Adrenal gland (tissue), 12 donors: ENCODE results near the gene BLCAP. TPM values are rescaled to one million over a fixed set of nuclear protein-coding genes. Genes with fewer than 3 reads are reported as not detected.

Experiments
- DNase-seq, 7 donors: peaks; one replicate each; pipeline ENCODE4 v3.0.0-alpha.2; 2019 to 2020
- H3K27ac ChIP-seq, 5 donors: fragments of 200-600 bp; sonication (generic) in 4 of 5; 1 replicate in 3 of 5; 2 replicates in 2 of 5; pipeline versions ENCODE4 v1.5.1 to v1.8.0; 2016 to 2020; ENCODE audit warnings: mild to moderate bottlenecking in 1 of 5
- H3K27me3 ChIP-seq: fragments of 200-600 bp; 2 replicates; pipeline ENCODE4 v1.8.0; 2021
- H3K36me3 ChIP-seq, 2 donors: fragments of 200-600 bp; replicated peaks in 1 of 2; 1 replicate in 1 of 2; 2 replicates in 1 of 2; pipeline versions ENCODE4 v1.5.1 to v1.8.0; 2018 to 2022
- H3K4me1 ChIP-seq, 2 donors: fragments of 200-600 bp; replicated peaks in 1 of 2; 1 replicate in 1 of 2; 2 replicates in 1 of 2; pipeline versions ENCODE4 v1.5.1 to v1.8.0; 2018 to 2021
- H3K4me3 ChIP-seq, 4 donors: fragments of 200-600 bp; sonication (generic) in 3 of 4; one replicate each; pipeline ENCODE4 v1.5.1; 2016 to 2018
- H3K9me3 ChIP-seq, 3 donors: fragments of 200-600 bp; sonication (generic) in 1 of 3; replicated peaks in 1 of 3; 1 replicate in 2 of 3; 2 replicates in 1 of 3; pipeline versions ENCODE4 v1.5.1 to v1.8.0; 2016 to 2021
- POLR2A ChIP-seq, 2 donors: fragments of 450-650 bp; IDR thresholded peaks; one replicate each; pipeline ENCODE4 v1.6.1; 2017; ENCODE audit warnings: antibody characterized with exemption in 2 of 2, mild to moderate bottlenecking in 2 of 2, moderate library complexity in 1 of 2
- WGBS, 4 donors: extraction: QIAGEN DNeasy Blood & Tissue Kit in 2 of 4; methylation state at CpG; one replicate each; pipeline versions ENCODE4 v1.1.5 to v1.1.7; 2013 to 2017; 5-methylcytosine and 5-hydroxymethylcytosine counted together
- intact Hi-C, 2 donors: fragments of 100-400 bp; cut with DNase I; formaldehyde crosslinking; loops; one replicate each; pipeline versions ENCODE4 v1.14.1 to v1.15.0; 2022 to 2023
- polyA plus RNA-seq, 3 donors: library from polyadenylated mRNA; stranded (reverse); fragments of 200-250 nt in 2 of 3; fragments of 350-450 nt in 1 of 3; fragmentation: Illumina TruSeq in 1 of 3; extraction: RNeasy Lipid Tissue Mini Kit (QIAGEN cat#74804) in 1 of 3; gene quantifications; one replicate each; pipeline ENCODE4 v1.2.3, GENCODE V29; 2013 to 2014
- total RNA-seq, 9 donors: library from RNA; depleted of rRNA in 4 of 9; stranded (reverse); fragments of >200 nt in 4 of 9; fragments of 120-200 nt in 1 of 9; fragmentation: NEBNext Ultra II Directional in 1 of 9; extraction: Animal tissue kit (Norgen Biotek cat#: 25700) in 1 of 9; gene quantifications; one replicate each; pipeline versions ENCODE4 v1.1.0 to v1.2.4, GENCODE V29; 2013 to 2023
- TF ChIP-seq, protein P1 (sequence below), 6 experiments: fragments of 450-650 bp in 4 of 6; fragments of 200-600 bp in 2 of 6; sonication (generic) in 1 of 6; IDR thresholded peaks; 1 replicate in 5 of 6; 2 replicates in 1 of 6; pipeline versions ENCODE4 v1.5.1 to v1.8.0; 2016 to 2021; ENCODE audit warnings: antibody characterized with exemption in 6 of 6, mild to moderate bottlenecking in 2 of 6, moderate library complexity in 1 of 6
- donor health status: healthy with polysubstance abuse.
- donor health status: Bipolar disorder and iron deficiency.
- donor health status: DM: yes; HTN: yes; CAD: no.
- donor health status: DM: no; HTN: no; CAD: no.
- donor health status: DM: no; HTN: no; CAD: no.
- donor health status: DM: yes; HTN: yes; CAD: no.

BLCAP gene
- total and polyA plus RNA-seq, 12 donors: 50.2 to 105 (median 68.4) TPM

DNA sequence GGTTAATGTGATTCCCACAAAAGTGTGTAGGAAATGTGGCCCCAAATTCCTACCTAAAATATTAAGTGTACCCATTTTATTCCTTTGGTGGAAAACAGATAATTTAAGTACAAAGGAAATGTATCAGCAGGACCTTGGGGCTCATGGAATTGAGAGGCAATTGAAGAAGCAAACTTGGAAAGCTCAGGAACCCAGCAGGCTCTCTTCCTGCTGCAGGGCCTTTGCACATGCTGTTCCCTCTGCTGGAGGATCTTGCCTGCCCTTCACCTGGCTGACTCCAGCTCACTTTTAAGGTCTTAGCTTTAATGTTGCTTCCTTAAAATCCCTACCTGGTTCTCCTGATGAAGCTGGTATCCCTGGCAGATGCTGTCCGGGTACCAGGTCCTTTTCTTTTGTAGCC, 9.8 kb upstream of the BLCAP start:
- DNase-seq: no peak
- Histone ChIP-seq H3K27ac (no peak overlapping the region), H3K27me3 (no peaks in the 10 kb centered on the region), H3K9me3 (no peaks in the 10 kb centered on the region), H3K4me1 (no peaks in the 10 kb centered on the region), H3K4me3 (no peak overlapping the region), H3K36me3 (no peaks in the 10 kb centered on the region)
- no peak for TF ChIP-seq POLR2A (IDR thresholded peaks at IDR 0.05)
- TF ChIP-seq, protein P1, sequence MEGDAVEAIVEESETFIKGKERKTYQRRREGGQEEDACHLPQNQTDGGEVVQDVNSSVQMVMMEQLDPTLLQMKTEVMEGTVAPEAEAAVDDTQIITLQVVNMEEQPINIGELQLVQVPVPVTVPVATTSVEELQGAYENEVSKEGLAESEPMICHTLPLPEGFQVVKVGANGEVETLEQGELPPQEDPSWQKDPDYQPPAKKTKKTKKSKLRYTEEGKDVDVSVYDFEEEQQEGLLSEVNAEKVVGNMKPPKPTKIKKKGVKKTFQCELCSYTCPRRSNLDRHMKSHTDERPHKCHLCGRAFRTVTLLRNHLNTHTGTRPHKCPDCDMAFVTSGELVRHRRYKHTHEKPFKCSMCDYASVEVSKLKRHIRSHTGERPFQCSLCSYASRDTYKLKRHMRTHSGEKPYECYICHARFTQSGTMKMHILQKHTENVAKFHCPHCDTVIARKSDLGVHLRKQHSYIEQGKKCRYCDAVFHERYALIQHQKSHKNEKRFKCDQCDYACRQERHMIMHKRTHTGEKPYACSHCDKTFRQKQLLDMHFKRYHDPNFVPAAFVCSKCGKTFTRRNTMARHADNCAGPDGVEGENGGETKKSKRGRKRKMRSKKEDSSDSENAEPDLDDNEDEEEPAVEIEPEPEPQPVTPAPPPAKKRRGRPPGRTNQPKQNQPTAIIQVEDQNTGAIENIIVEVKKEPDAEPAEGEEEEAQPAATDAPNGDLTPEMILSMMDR (IDR thresholded peaks at IDR 0.05): no peak
- 70 to 96% (median 89%) methylated on average over 1 of the region's 1 CpG for WGBS, 4 donors
- intact Hi-C loops: loop anchor here in 1 of 2 donors (5.0 kb wide), 1 partner anchor 340 kb away; no protein-coding TSS in a partner anchor

DNA sequence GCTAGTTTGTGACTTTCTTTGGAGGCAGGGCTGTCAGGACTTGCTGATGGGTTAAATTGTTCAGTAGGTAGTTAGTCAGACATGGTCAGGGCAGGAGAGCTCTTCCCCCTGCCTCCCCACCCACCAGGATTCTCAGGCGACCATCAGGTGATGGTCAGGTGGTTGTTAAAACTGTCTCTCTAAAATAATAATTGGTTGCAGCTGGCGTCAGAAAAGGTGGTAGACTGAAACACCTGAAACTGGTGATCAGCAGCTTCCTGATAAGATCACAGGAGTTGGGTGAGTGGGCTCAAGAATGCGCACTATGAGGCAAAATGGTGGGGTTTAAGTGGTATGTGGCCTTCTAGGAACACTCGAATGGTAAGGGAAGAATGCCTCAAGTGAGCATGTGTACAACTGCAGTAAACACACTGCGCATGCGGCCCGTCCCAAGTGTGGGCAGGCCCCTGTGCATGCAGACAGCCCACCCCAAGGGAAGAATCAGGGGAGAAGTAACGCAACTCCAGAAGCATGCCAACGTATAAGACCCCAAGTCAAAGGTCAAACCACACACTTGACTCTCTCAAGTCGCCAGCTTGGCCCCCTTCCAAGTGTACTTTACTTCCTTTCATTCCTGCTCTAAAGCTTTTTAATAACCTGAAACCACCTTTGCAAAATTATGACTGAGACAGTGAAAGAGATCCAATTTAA, 7.9 kb upstream of the BLCAP start:
- 58 to 68% (median 62%) methylated on average over 10 of the region's 10 CpGs for WGBS, 4 donors
- peak in 3 of 7 donors; percentile 8 to 46 (median 14) for DNase-seq
- intact Hi-C loops: loop anchor here in 1 of 2 donors (2.0 to 5.0 kb wide), 2 partner anchors 267 to 338 kb away; no protein-coding TSS in a partner anchor

DNA sequence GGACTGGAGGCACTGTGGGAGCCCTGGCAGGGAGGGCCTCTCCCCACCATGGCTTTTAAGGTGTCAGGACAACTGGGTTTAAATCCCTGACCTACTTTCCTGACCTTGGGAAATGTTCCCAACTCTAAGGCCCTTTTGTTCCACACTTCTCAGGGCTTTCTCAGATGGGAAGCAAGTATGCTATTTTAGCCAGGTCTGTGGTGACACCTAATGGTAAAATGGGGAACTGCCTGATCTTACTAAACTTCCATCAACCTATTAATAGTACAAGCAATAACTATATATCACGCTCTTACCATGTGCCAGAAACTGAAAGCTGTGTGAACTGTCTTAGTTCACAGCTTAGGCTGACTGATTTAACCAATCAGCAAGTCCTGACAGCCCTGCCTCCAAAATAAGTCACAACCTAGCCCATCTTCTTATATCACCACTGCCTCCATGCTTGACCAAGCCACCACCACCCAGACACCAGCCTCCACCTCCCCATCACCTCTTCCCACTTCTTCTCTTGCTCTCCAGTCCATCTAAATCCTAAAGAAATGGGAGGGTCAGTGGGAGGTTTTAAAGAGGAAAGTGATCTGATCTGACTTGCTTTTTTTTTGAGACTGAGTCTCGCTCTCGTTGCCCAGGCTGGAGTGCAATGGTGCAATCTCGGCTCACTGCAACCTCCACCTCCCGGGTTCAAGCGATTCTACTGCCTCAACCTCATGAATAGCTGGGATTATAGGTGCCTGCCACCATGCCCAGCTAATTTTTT, 6.9 kb upstream of the BLCAP start:
- H3K9me3 ChIP-seq: no peaks in the 10 kb centered on the region
- WGBS, 4 donors: 57 to 74% (median 63%) methylated on average over 6 of the region's 6 CpGs
- intact Hi-C loops: loop anchor here (2.0 to 5.0 kb wide), 3 partner anchors 262 to 337 kb away; no protein-coding TSS in a partner anchor
- H3K4me3 ChIP-seq: no peak overlapping the region
- no peak overlapping the region for H3K27ac ChIP-seq
- no peaks in the 10 kb centered on the region for H3K36me3 ChIP-seq
- H3K27me3 ChIP-seq: no peaks in the 10 kb centered on the region
- no peak for TF ChIP-seq POLR2A (IDR thresholded peaks at IDR 0.05)
- TF ChIP-seq, protein P1 (IDR thresholded peaks at IDR 0.05): peak; percentile 65 to 97 (median 90)
- DNase-seq: peak in 6 of 7 donors; percentile 52 to 82 (median 70)
- H3K4me1 ChIP-seq: no peaks in the 10 kb centered on the region

More for the DNA sequence above, 7.9 kb upstream of the BLCAP start:
- no peak overlapping the region for H3K4me3 ChIP-seq
- H3K36me3 ChIP-seq: no peaks in the 10 kb centered on the region
- no peaks in the 10 kb centered on the region for H3K4me1 ChIP-seq
- no peaks in the 10 kb centered on the region for H3K27me3 ChIP-seq
- no peak overlapping the region for H3K27ac ChIP-seq
- H3K9me3 ChIP-seq: no peaks in the 10 kb centered on the region
- TF ChIP-seq POLR2A (IDR thresholded peaks at IDR 0.05): no peak
- TF ChIP-seq, protein P1 (IDR thresholded peaks at IDR 0.05): no peak

DNA sequence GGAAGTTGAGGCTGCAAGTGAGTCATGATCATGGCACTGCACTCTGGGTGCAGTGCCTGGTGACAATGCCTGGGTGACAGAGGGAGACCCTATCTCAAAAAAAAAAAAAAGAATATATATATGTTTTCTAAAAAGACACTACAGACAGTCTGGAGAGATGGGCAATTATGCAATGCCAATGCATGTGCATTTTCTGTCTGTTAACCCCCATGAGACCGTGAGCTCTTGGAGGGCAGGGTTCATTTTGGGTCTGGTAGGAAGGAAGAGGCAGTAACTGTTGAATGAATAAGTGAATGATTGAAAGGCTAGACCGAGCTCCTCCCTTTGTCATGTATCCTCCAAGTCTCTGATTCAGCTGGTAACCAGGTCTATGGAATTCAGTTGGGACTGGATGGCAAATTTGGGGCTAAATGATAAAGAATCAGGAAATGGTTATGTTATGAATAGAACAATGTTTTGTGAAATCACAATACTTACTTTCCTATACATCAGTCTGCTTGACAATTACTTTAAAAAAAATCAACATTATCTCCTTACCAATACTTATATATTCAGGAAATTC, 5.6 kb upstream of the BLCAP start:
- Histone ChIP-seq H3K36me3 (no peaks in the 10 kb centered on the region), H3K9me3 (no peaks in the 10 kb centered on the region), H3K4me1 (peaks cover 0 to 6% of the 10 kb centered on the region in 2 donors), H3K27me3 (no peaks in the 10 kb centered on the region), H3K4me3 (no peak overlapping the region), H3K27ac (no peak overlapping the region)
- WGBS, 4 donors: 73 to 85% (median 76%) methylated on average over 2 of the region's 2 CpGs
- intact Hi-C loops: loop anchor here in 1 of 2 donors (5.0 kb wide), 2 partner anchors 261 to 336 kb away; no protein-coding TSS in a partner anchor
- no peak for DNase-seq
- TF ChIP-seq, protein P1 (IDR thresholded peaks at IDR 0.05): no peak
- no peak for TF ChIP-seq POLR2A (IDR thresholded peaks at IDR 0.05)
